ENCODE measurements around the gene MMP11.

Gene MMP11

GRCh38 chr22:23779731-23780130 lies 7.1 kb downstream of the MMP11 start:
- H3K23ac ChIP-seq (ENCODE audit: low read length): no peak overlapping the region
- no peaks in the 10 kb centered on the region for H3K79me2 ChIP-seq (ENCODE audit: control insufficient read depth, insufficient read depth, low read length)
- no peak overlapping the region for H3K27ac ChIP-seq (ENCODE audit: low read depth, low read length)
- no peak overlapping the region for H2BK15ac ChIP-seq (replicated peaks; ENCODE audit: low read depth)
- H2BK5ac ChIP-seq (ENCODE audit: low read length): no peak overlapping the region
- no peak overlapping the region for H3K56ac ChIP-seq (ENCODE audit: low read length)
- no peak overlapping the region for H3K4me3 ChIP-seq (ENCODE audit: low read length)
- no peak overlapping the region for H2BK120ac ChIP-seq (ENCODE audit: low read depth, low read length)
- no peaks in the 10 kb centered on the region for H3K36me3 ChIP-seq (ENCODE audit: control insufficient read depth, insufficient read depth, low read length)
- H4K5ac ChIP-seq (ENCODE audit: low read length): no peak overlapping the region
- H3K4me1 ChIP-seq (ENCODE audit: control insufficient read depth, low read depth, low read length): peaks cover 3% of the 10 kb centered on the region
- H3K4me2 ChIP-seq (ENCODE audit: low read length): no peak overlapping the region
- no peak overlapping the region for H4K8ac ChIP-seq (ENCODE audit: low read depth, low read length)
- no peak overlapping the region for H2AK5ac ChIP-seq (ENCODE audit: low read length)
- DNase-seq: no peak
- H3K9ac ChIP-seq (ENCODE audit: low read length): no peak overlapping the region
- no CpG with 5 or more reads among the region's 5 CpGs for WGBS (ENCODE audit: extremely low coverage, insufficient coverage, low lambda C conversion rate)
- H3K4ac ChIP-seq (ENCODE audit: low read depth, low read length): no peak overlapping the region
- no peaks in the 10 kb centered on the region for H3K79me1 ChIP-seq (ENCODE audit: low read length)
- H3K18ac ChIP-seq (ENCODE audit: low read length): no peak overlapping the region
- H3K27me3 ChIP-seq (ENCODE audit: insufficient read depth, low read length, poor library complexity): no peaks in the 10 kb centered on the region

- Histone ChIP-seq H3K79me2 (ENCODE audit: control insufficient read depth, insufficient read depth, low read length) (no peaks in the 10 kb centered on the region), H2BK120ac (ENCODE audit: low read depth, low read length) (no peak overlapping the region), H3K9ac (ENCODE audit: low read length) (no peak overlapping the region), H3K18ac (ENCODE audit: low read length) (no peak overlapping the region), H3K23ac (ENCODE audit: low read length) (no peak overlapping the region), H3K27ac (ENCODE audit: low read depth, low read length) (no peak overlapping the region), H4K5ac (ENCODE audit: low read length) (no peak overlapping the region), H3K4me1 (ENCODE audit: control insufficient read depth, low read depth, low read length) (no peaks in the 10 kb centered on the region), H3K4me3 (ENCODE audit: low read length) (no peak overlapping the region), H3K4me2 (ENCODE audit: low read length) (no peak overlapping the region), H4K8ac (ENCODE audit: low read depth, low read length) (no peak overlapping the region), H2BK15ac (replicated peaks; ENCODE audit: low read depth) (no peak overlapping the region), H3K56ac (ENCODE audit: low read length) (no peak overlapping the region), H3K36me3 (ENCODE audit: control insufficient read depth, insufficient read depth, low read length) (no peaks in the 10 kb centered on the region), H2BK5ac (ENCODE audit: low read length) (no peak overlapping the region), H3K79me1 (ENCODE audit: low read length) (no peaks in the 10 kb centered on the region), H3K27me3 (ENCODE audit: insufficient read depth, low read length, poor library complexity) (no peaks in the 10 kb centered on the region), H2AK5ac (ENCODE audit: low read length) (no peak overlapping the region), H3K4ac (ENCODE audit: low read depth, low read length) (no peak overlapping the region)
- no CpG with 5 or more reads among the region's 20 CpGs for WGBS (ENCODE audit: extremely low coverage, insufficient coverage, low lambda C conversion rate)
- DNase-seq: no peak
These were observed 7.6 kb downstream of the MMP11 start for GRCh38 chr22:23780146-23780748.

- no peak overlapping the region for H3K18ac ChIP-seq (ENCODE audit: low read length)
- no peak for DNase-seq
- no peak overlapping the region for H3K56ac ChIP-seq (ENCODE audit: low read length)
- peak overlapping the region; percentile 30 for H2AK5ac ChIP-seq (ENCODE audit: low read length)
- H3K9ac ChIP-seq (ENCODE audit: low read length): no peak overlapping the region
- no peaks in the 10 kb centered on the region for H3K79me1 ChIP-seq (ENCODE audit: low read length)
- H2BK5ac ChIP-seq (ENCODE audit: low read length): no peak overlapping the region
- no peak overlapping the region for H3K4me3 ChIP-seq (ENCODE audit: low read length)
- no peaks in the 10 kb centered on the region for H3K36me3 ChIP-seq (ENCODE audit: control insufficient read depth, insufficient read depth, low read length)
- no peak overlapping the region for H3K27ac ChIP-seq (ENCODE audit: low read depth, low read length)
- H3K27me3 ChIP-seq (ENCODE audit: insufficient read depth, low read length, poor library complexity): no peaks in the 10 kb centered on the region
- H3K4ac ChIP-seq (ENCODE audit: low read depth, low read length): no peak overlapping the region
- no CpG with 5 or more reads among the region's 15 CpGs for WGBS (ENCODE audit: extremely low coverage, insufficient coverage, low lambda C conversion rate)
- H3K79me2 ChIP-seq (ENCODE audit: control insufficient read depth, insufficient read depth, low read length): no peaks in the 10 kb centered on the region
- no peak overlapping the region for H4K8ac ChIP-seq (ENCODE audit: low read depth, low read length)
- H3K23ac ChIP-seq (ENCODE audit: low read length): no peak overlapping the region
- H3K4me2 ChIP-seq (ENCODE audit: low read length): no peak overlapping the region
- no peak overlapping the region for H4K5ac ChIP-seq (ENCODE audit: low read length)
- no peak overlapping the region for H2BK15ac ChIP-seq (replicated peaks; ENCODE audit: low read depth)
- no peak overlapping the region for H2BK120ac ChIP-seq (ENCODE audit: low read depth, low read length)
- no peaks in the 10 kb centered on the region for H3K4me1 ChIP-seq (ENCODE audit: control insufficient read depth, low read depth, low read length)
These were observed 8.4 kb downstream of the MMP11 start for GRCh38 chr22:23781065-23781464.

- Histone ChIP-seq H2BK15ac (replicated peaks; ENCODE audit: low read depth) (no peak overlapping the region), H3K27ac (ENCODE audit: low read depth, low read length) (no peak overlapping the region), H2AK5ac (ENCODE audit: low read length) (no peak overlapping the region), H3K18ac (ENCODE audit: low read length) (no peak overlapping the region), H3K4ac (ENCODE audit: low read depth, low read length) (no peak overlapping the region), H3K79me1 (ENCODE audit: low read length) (no peaks in the 10 kb centered on the region), H3K79me2 (ENCODE audit: control insufficient read depth, insufficient read depth, low read length) (no peaks in the 10 kb centered on the region), H4K5ac (ENCODE audit: low read length) (no peak overlapping the region), H3K4me2 (ENCODE audit: low read length) (no peak overlapping the region), H3K36me3 (ENCODE audit: control insufficient read depth, insufficient read depth, low read length) (no peaks in the 10 kb centered on the region), H3K4me1 (ENCODE audit: control insufficient read depth, low read depth, low read length) (peaks cover 2% of the 10 kb centered on the region), H2BK5ac (ENCODE audit: low read length) (no peak overlapping the region), H3K27me3 (ENCODE audit: insufficient read depth, low read length, poor library complexity) (no peaks in the 10 kb centered on the region), H3K4me3 (ENCODE audit: low read length) (no peak overlapping the region), H4K8ac (ENCODE audit: low read depth, low read length) (no peak overlapping the region), H3K56ac (ENCODE audit: low read length) (no peak overlapping the region), H3K9ac (ENCODE audit: low read length) (no peak overlapping the region), H3K23ac (ENCODE audit: low read length) (no peak overlapping the region), H2BK120ac (ENCODE audit: low read depth, low read length) (no peak overlapping the region)
- WGBS (ENCODE audit: extremely low coverage, insufficient coverage, low lambda C conversion rate): no CpG with 5 or more reads among the region's 14 CpGs
- DNase-seq: no peak
These were observed 9.0 kb downstream of the MMP11 start for GRCh38 chr22:23781511-23782183.

- Histone ChIP-seq H3K18ac (ENCODE audit: low read length) (no peak overlapping the region), H4K5ac (ENCODE audit: low read length) (no peak overlapping the region), H3K23ac (ENCODE audit: low read length) (no peak overlapping the region), H4K8ac (ENCODE audit: low read depth, low read length) (no peak overlapping the region), H3K79me2 (ENCODE audit: control insufficient read depth, insufficient read depth, low read length) (no peaks in the 10 kb centered on the region), H2BK120ac (ENCODE audit: low read depth, low read length) (no peak overlapping the region), H2BK15ac (replicated peaks; ENCODE audit: low read depth) (no peak overlapping the region), H3K27me3 (ENCODE audit: insufficient read depth, low read length, poor library complexity) (no peaks in the 10 kb centered on the region), H2AK5ac (ENCODE audit: low read length) (no peak overlapping the region), H3K9ac (ENCODE audit: low read length) (no peak overlapping the region), H3K4ac (ENCODE audit: low read depth, low read length) (no peak overlapping the region), H3K79me1 (ENCODE audit: low read length) (no peaks in the 10 kb centered on the region), H3K4me2 (ENCODE audit: low read length) (no peak overlapping the region), H3K4me3 (ENCODE audit: low read length) (no peak overlapping the region), H3K56ac (ENCODE audit: low read length) (no peak overlapping the region), H2BK5ac (ENCODE audit: low read length) (no peak overlapping the region), H3K4me1 (ENCODE audit: control insufficient read depth, low read depth, low read length) (peaks cover 2% of the 10 kb centered on the region), H3K36me3 (ENCODE audit: control insufficient read depth, insufficient read depth, low read length) (no peaks in the 10 kb centered on the region), H3K27ac (ENCODE audit: low read depth, low read length) (no peak overlapping the region)
- DNase-seq: no peak
- no CpG with 5 or more reads among the region's 16 CpGs for WGBS (ENCODE audit: extremely low coverage, insufficient coverage, low lambda C conversion rate)
These were observed 9.6 kb downstream of the MMP11 start for GRCh38 chr22:23782252-23782651.

DNA sequence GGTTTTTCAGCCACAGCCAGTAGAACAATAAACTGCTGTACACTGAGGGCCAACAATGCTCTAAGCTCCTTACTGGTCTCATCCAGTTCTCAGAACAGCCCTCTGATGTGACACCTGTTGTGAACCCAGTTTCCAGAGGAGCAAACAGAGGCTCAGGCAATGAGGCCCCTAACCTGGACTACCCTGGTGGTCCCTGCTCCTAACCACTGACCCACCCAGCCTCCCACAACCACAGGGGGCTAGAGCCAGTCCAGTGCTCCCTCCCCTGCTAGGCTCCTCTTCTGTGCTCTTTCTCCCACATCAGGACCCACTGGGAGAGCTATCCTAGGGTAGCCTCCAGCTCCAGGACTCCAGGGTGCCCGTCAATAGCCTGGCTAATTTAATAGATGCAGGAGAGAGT lies 10.1 kb downstream of the MMP11 start:
- H4K8ac ChIP-seq (ENCODE audit: low read depth, low read length): no peak overlapping the region
- no peak overlapping the region for H3K18ac ChIP-seq (ENCODE audit: low read length)
- H3K9ac ChIP-seq (ENCODE audit: low read length): no peak overlapping the region
- H2BK120ac ChIP-seq (ENCODE audit: low read depth, low read length): no peak overlapping the region
- no peak overlapping the region for H2BK5ac ChIP-seq (ENCODE audit: low read length)
- peaks cover 4% of the 10 kb centered on the region for H3K79me2 ChIP-seq (ENCODE audit: control insufficient read depth, insufficient read depth, low read length)
- H3K36me3 ChIP-seq (ENCODE audit: control insufficient read depth, insufficient read depth, low read length): no peaks in the 10 kb centered on the region
- H4K5ac ChIP-seq (ENCODE audit: low read length): no peak overlapping the region
- no peak overlapping the region for H3K27ac ChIP-seq (ENCODE audit: low read depth, low read length)
- H3K79me1 ChIP-seq (ENCODE audit: low read length): peaks cover 3% of the 10 kb centered on the region
- peaks cover 2% of the 10 kb centered on the region for H3K4me1 ChIP-seq (ENCODE audit: control insufficient read depth, low read depth, low read length)
- no peak overlapping the region for H2AK5ac ChIP-seq (ENCODE audit: low read length)
- no peaks in the 10 kb centered on the region for H3K27me3 ChIP-seq (ENCODE audit: insufficient read depth, low read length, poor library complexity)
- no peak for DNase-seq
- no peak overlapping the region for H3K4ac ChIP-seq (ENCODE audit: low read depth, low read length)
- H3K56ac ChIP-seq (ENCODE audit: low read length): no peak overlapping the region
- WGBS (ENCODE audit: extremely low coverage, insufficient coverage, low lambda C conversion rate): no CpG with 5 or more reads among the region's 1 CpG
- no peak overlapping the region for H3K4me2 ChIP-seq (ENCODE audit: low read length)
- H3K23ac ChIP-seq (ENCODE audit: low read length): no peak overlapping the region
- no peak overlapping the region for H2BK15ac ChIP-seq (replicated peaks; ENCODE audit: low read depth)
- H3K4me3 ChIP-seq (ENCODE audit: low read length): no peak overlapping the region

Measured in mesendoderm (in vitro differentiated cells).